SJCRH30 (cell line): ENCODE measurements around the gene ARID1B. TPM values are rescaled to one million over a fixed set of nuclear protein-coding genes. Genes with fewer than 3 reads are reported as not detected.

Experiments
- DNase-seq, 2 experiments: peaks; one replicate each; pipeline ENCODE4 v3.0.0-alpha.2; 2015 to 2020
- H3K27ac ChIP-seq: fragments of 250-450 bp; sonication (Bioruptor Pico); 2 replicates; pipeline ENCODE4 v1.5.1; 2020; ENCODE audit warnings: mild to moderate bottlenecking, moderate library complexity
- H3K27me3 ChIP-seq: fragments of 250-450 bp; sonication (Bioruptor Pico); 2 replicates; pipeline ENCODE4 v1.5.1; 2020; ENCODE audit warnings: mild to moderate bottlenecking, moderate library complexity
- H3K36me3 ChIP-seq: fragments of 250-450 bp; sonication (Bioruptor Pico); 2 replicates; pipeline ENCODE4 v1.5.1; 2020; ENCODE audit warnings: mild to moderate bottlenecking, moderate library complexity
- H3K4me1 ChIP-seq: fragments of 250-450 bp; sonication (Bioruptor Pico); 2 replicates; pipeline ENCODE4 v1.5.1; 2020; ENCODE audit warnings: mild to moderate bottlenecking, moderate library complexity
- H3K4me3 ChIP-seq: fragments of 250-450 bp; sonication (Bioruptor Pico); 2 replicates; pipeline ENCODE4 v1.5.1; 2020; ENCODE audit warnings: mild to moderate bottlenecking, moderate library complexity
- H3K9me3 ChIP-seq: fragments of 250-450 bp; sonication (Bioruptor Pico); replicated peaks from 2 replicates; pipeline ENCODE4 v1.5.1; 2020; ENCODE audit warnings: mild to moderate bottlenecking, moderate library complexity
- total RNA-seq: library from RNA; depleted of rRNA; stranded (reverse); fragments of >200 nt; shearing (Covaris generic); gene quantifications from 2 replicates; pipeline ENCODE4 v1.2.3, GENCODE V29; 2014

Gene ARID1B
- total RNA-seq, 1 experiment from 2014 or later, result 28.5 TPM

GRCh38 chr6:157246048-157246630 is 469.0 kb downstream of the ARID1B start:
- no peaks in the 10 kb centered on the region for H3K27me3 ChIP-seq
- no peak overlapping the region for H3K4me3 ChIP-seq
- H3K4me1 ChIP-seq, result no peaks in the 10 kb centered on the region
- DNase-seq, result no peak
- H3K9me3 ChIP-seq, result no peaks in the 10 kb centered on the region
- no peak overlapping the region for H3K27ac ChIP-seq
- H3K36me3 ChIP-seq, result no peaks in the 10 kb centered on the region

GRCh38 chr6:157246771-157247484 is 469.8 kb downstream of the ARID1B start:
- H3K27ac ChIP-seq, result no peak overlapping the region
- no peak for DNase-seq

GRCh38 chr6:157248264-157248663 is 471.1 kb downstream of the ARID1B start:
- H3K4me3 ChIP-seq, result no peak overlapping the region
- H3K27ac ChIP-seq, result no peak overlapping the region
- H3K4me1 ChIP-seq, result no peaks in the 10 kb centered on the region
- no peak for DNase-seq
- no peaks in the 10 kb centered on the region for H3K9me3 ChIP-seq
- no peaks in the 10 kb centered on the region for H3K36me3 ChIP-seq
- H3K27me3 ChIP-seq, result no peaks in the 10 kb centered on the region

More at GRCh38 chr6:157246771-157247484, 469.8 kb downstream of the ARID1B start:
- Histone ChIP-seq H3K27me3 (no peaks in the 10 kb centered on the region), H3K4me1 (no peaks in the 10 kb centered on the region), H3K36me3 (no peaks in the 10 kb centered on the region), H3K4me3 (no peak overlapping the region), H3K9me3 (no peaks in the 10 kb centered on the region)

- H3K9me3 ChIP-seq, result no peaks in the 10 kb centered on the region
- H3K27me3 ChIP-seq, result no peaks in the 10 kb centered on the region
- no peak overlapping the region for H3K27ac ChIP-seq
- H3K4me1 ChIP-seq, result no peaks in the 10 kb centered on the region
- no peak for DNase-seq
- no peak overlapping the region for H3K4me3 ChIP-seq
- H3K36me3 ChIP-seq, result no peaks in the 10 kb centered on the region
Measured at GRCh38 chr6:157249826-157250225, 472.6 kb downstream of the ARID1B start.

- no peaks in the 10 kb centered on the region for H3K9me3 ChIP-seq
- H3K4me3 ChIP-seq, result no peak overlapping the region
- no peak for DNase-seq
- H3K36me3 ChIP-seq, result no peaks in the 10 kb centered on the region
- no peaks in the 10 kb centered on the region for H3K4me1 ChIP-seq
- H3K27me3 ChIP-seq, result no peaks in the 10 kb centered on the region
- H3K27ac ChIP-seq, result no peak overlapping the region
Measured at GRCh38 chr6:157251586-157252247, 474.5 kb downstream of the ARID1B start.

GRCh38 chr6:157253017-157253416 is 475.8 kb downstream of the ARID1B start:
- Histone ChIP-seq H3K4me1 (no peaks in the 10 kb centered on the region), H3K9me3 (no peaks in the 10 kb centered on the region), H3K36me3 (no peaks in the 10 kb centered on the region), H3K4me3 (no peak overlapping the region), H3K27me3 (no peaks in the 10 kb centered on the region), H3K27ac (no peak overlapping the region)
- no peak for DNase-seq

GRCh38 chr6:157253699-157254098 is 476.5 kb downstream of the ARID1B start:
- H3K36me3 ChIP-seq, result no peaks in the 10 kb centered on the region
- H3K4me3 ChIP-seq, result no peak overlapping the region
- H3K9me3 ChIP-seq, result no peaks in the 10 kb centered on the region
- H3K27me3 ChIP-seq, result no peaks in the 10 kb centered on the region
- no peak overlapping the region for H3K27ac ChIP-seq
- no peak for DNase-seq
- no peaks in the 10 kb centered on the region for H3K4me1 ChIP-seq

- no peaks in the 10 kb centered on the region for H3K9me3 ChIP-seq
- no peak overlapping the region for H3K27ac ChIP-seq
- no peaks in the 10 kb centered on the region for H3K27me3 ChIP-seq
- no peaks in the 10 kb centered on the region for H3K4me1 ChIP-seq
- H3K4me3 ChIP-seq, result no peak overlapping the region
- H3K36me3 ChIP-seq, result no peaks in the 10 kb centered on the region
- no peak for DNase-seq
Measured at GRCh38 chr6:157254538-157254937, 477.4 kb downstream of the ARID1B start.

GRCh38 chr6:157255079-157255478 is 477.9 kb downstream of the ARID1B start:
- Histone ChIP-seq H3K27me3 (no peaks in the 10 kb centered on the region), H3K9me3 (no peaks in the 10 kb centered on the region), H3K36me3 (no peaks in the 10 kb centered on the region), H3K4me3 (no peak overlapping the region), H3K4me1 (no peaks in the 10 kb centered on the region), H3K27ac (no peak overlapping the region)
- no peak for DNase-seq

GRCh38 chr6:157258878-157259277 is 481.7 kb downstream of the ARID1B start:
- Histone ChIP-seq H3K4me3 (no peak overlapping the region), H3K27me3 (0 out of 2 replicates have a peak, but pooled peaks cover 3% of the 10 kb centered on the region), H3K27ac (no peak overlapping the region), H3K36me3 (no peaks in the 10 kb centered on the region), H3K9me3 (no peaks in the 10 kb centered on the region), H3K4me1 (no peaks in the 10 kb centered on the region)
- DNase-seq, result no peak

GRCh38 chr6:157259443-157259842 is 482.3 kb downstream of the ARID1B start:
- no peak overlapping the region for H3K27ac ChIP-seq
- H3K36me3 ChIP-seq, result no peaks in the 10 kb centered on the region
- H3K4me1 ChIP-seq, result no peaks in the 10 kb centered on the region
- H3K27me3 ChIP-seq, result 0 out of 2 replicates have a peak, but pooled peaks cover 3% of the 10 kb centered on the region
- no peaks in the 10 kb centered on the region for H3K9me3 ChIP-seq
- DNase-seq, result no peak
- no peak overlapping the region for H3K4me3 ChIP-seq
